ENCODE results near the gene RILPL1. TPM values are rescaled to one million over a fixed set of nuclear protein-coding genes. Genes with fewer than 3 reads are reported as not detected.
A peak's percentile ranks its signal among the peaks of the same experiment; 100 is the strongest.

Gene RILPL1
- total and polyA plus RNA-seq, 8 donors, result 2.7 to 42.3 (median 7.5) TPM

GRCh38 chr12:123442774-123443173 lies 90.7 kb downstream of the RILPL1 start:
- intact Hi-C loops (cut with DNase I; ENCODE audit: low total_unique reads), result no loop called here
- 72 to 89% (median 79%) methylated on average over 4 of the region's 4 CpGs for WGBS, 5 donors
- no peak for DNase-seq

GRCh38 chr12:123441523-123442164 lies 91.9 kb downstream of the RILPL1 start:
- Histone ChIP-seq H3K4me3 (no peak overlapping the region), H3K27ac (no peak overlapping the region), H3K4me1 (peaks cover 23 to 39% (median 28%) of the 10 kb centered on the region in 4 donors), H3K9me3 (no peaks in the 10 kb centered on the region), H3K36me3 (no peaks in the 10 kb centered on the region), H3K27me3 (no peaks in the 10 kb centered on the region)
- WGBS, 5 donors, result 82 to 91% (median 86%) methylated on average over 13 of the region's 13 CpGs
- intact Hi-C loops (cut with DNase I; ENCODE audit: low total_unique reads), result no loop called here
- TF ChIP-seq POLR2AphosphoS5 (IDR thresholded peaks at IDR 0.05) (no peak), EP300 (IDR thresholded peaks at IDR 0.05) (no peak), POLR2A (IDR thresholded peaks at IDR 0.05) (no peak)
- TF ChIP-seq, protein P1, sequence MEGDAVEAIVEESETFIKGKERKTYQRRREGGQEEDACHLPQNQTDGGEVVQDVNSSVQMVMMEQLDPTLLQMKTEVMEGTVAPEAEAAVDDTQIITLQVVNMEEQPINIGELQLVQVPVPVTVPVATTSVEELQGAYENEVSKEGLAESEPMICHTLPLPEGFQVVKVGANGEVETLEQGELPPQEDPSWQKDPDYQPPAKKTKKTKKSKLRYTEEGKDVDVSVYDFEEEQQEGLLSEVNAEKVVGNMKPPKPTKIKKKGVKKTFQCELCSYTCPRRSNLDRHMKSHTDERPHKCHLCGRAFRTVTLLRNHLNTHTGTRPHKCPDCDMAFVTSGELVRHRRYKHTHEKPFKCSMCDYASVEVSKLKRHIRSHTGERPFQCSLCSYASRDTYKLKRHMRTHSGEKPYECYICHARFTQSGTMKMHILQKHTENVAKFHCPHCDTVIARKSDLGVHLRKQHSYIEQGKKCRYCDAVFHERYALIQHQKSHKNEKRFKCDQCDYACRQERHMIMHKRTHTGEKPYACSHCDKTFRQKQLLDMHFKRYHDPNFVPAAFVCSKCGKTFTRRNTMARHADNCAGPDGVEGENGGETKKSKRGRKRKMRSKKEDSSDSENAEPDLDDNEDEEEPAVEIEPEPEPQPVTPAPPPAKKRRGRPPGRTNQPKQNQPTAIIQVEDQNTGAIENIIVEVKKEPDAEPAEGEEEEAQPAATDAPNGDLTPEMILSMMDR (IDR thresholded peaks at IDR 0.05), result no peak
- DNase-seq, result no peak

More at GRCh38 chr12:123442774-123443173, 90.7 kb downstream of the RILPL1 start:
- H3K27me3 ChIP-seq, result no peaks in the 10 kb centered on the region
- no peak overlapping the region for H3K27ac ChIP-seq
- H3K4me3 ChIP-seq, result no peak overlapping the region
- TF ChIP-seq, protein P1 (IDR thresholded peaks at IDR 0.05), result no peak
- TF ChIP-seq EP300 (IDR thresholded peaks at IDR 0.05) (no peak), POLR2A (IDR thresholded peaks at IDR 0.05) (no peak), POLR2AphosphoS5 (IDR thresholded peaks at IDR 0.05) (no peak)
- H3K36me3 ChIP-seq, result no peaks in the 10 kb centered on the region
- H3K9me3 ChIP-seq, result no peaks in the 10 kb centered on the region
- peaks cover 22 to 29% (median 25%) of the 10 kb centered on the region in 4 donors for H3K4me1 ChIP-seq

GRCh38 chr12:123436017-123436964 lies 97.2 kb downstream of the RILPL1 start, which contains the start of gene RILPL2:
Gene RILPL2 (minus strand): TSS chr12:123436684. CDS start chr12:123436420, 264 bp downstream.
- peak; percentile 91 to 94 for DNase-seq
- Histone ChIP-seq H3K36me3 (peaks cover 0 to 2% (median 1%) of the 10 kb centered on the region in 4 donors), H3K4me3 (peak within 1 kb of the TSS; percentile 88 to 94 (median 90)), H3K27me3 (no peaks in the 10 kb centered on the region), H3K27ac (peak within 1 kb of the TSS; percentile 69 to 90 (median 87)), H3K9me3 (no peaks in the 10 kb centered on the region), H3K4me1 (peaks cover 24 to 53% (median 50%) of the 10 kb centered on the region in 4 donors)
- TF ChIP-seq POLR2A (IDR thresholded peaks at IDR 0.05) (no peak), POLR2AphosphoS5 (IDR thresholded peaks at IDR 0.05) (peak; percentile 36 to 86 (median 82)), EP300 (IDR thresholded peaks at IDR 0.05) (no peak)
- TF ChIP-seq, protein P1 (IDR thresholded peaks at IDR 0.05), result peak in 2 of 7 experiments; percentile 11 to 17
- intact Hi-C loops (cut with DNase I; ENCODE audit: low total_unique reads), result no loop called here
- 0 to 1% (median 0%) methylated on average over 62 to 69 of the region's 69 CpGs for WGBS, 5 donors

GRCh38 chr12:123435636-123436016 lies 97.9 kb downstream of the RILPL1 start:
- Histone ChIP-seq H3K4me3 (peak overlapping the region; percentile 88 to 94 (median 90)), H3K27me3 (no peaks in the 10 kb centered on the region), H3K4me1 (peaks cover 24 to 56% (median 50%) of the 10 kb centered on the region in 4 donors), H3K9me3 (no peaks in the 10 kb centered on the region), H3K27ac (peak overlapping the region in 4 of 5 donors; percentile 86 to 90 (median 88)), H3K36me3 (peaks cover 0 to 8% (median 8%) of the 10 kb centered on the region in 4 donors)
- TF ChIP-seq, protein P1 (IDR thresholded peaks at IDR 0.05), result no peak
- TF ChIP-seq POLR2A (IDR thresholded peaks at IDR 0.05) (no peak), EP300 (IDR thresholded peaks at IDR 0.05) (no peak), POLR2AphosphoS5 (IDR thresholded peaks at IDR 0.05) (no peak)
- DNase-seq, result no peak
- intact Hi-C loops (cut with DNase I; ENCODE audit: low total_unique reads), result no loop called here
- WGBS, 5 donors, result 31 to 55% (median 41%) methylated on average over 5 of the region's 5 CpGs
